Measurements from ENCODE around the gene LRRC10. TPM values are rescaled to one million over a fixed set of nuclear protein-coding genes. Genes with fewer than 3 reads are reported as not detected.

LRRC10 gene
- total RNA-seq, 1 experiment from 2014 or later = not detected

DNA sequence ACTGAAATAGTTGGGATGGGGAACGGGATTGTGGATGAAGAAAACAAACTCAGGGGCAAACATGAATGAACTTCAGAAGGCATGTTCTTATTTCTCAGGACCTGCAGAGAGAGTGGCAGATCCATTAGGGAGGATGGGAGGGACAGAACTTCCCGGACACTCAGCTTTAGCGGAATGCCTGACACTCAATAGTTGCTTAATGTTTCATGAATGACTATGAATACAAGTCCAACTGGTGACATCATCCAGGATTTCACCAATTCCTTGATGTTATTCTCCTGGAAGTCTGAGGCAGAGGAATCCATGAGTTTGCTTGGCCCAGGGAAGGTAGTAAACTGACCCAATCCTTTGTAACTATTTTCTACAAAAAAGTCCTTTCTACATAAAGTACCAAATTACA, 37.8 kb upstream of the LRRC10 start:
- no peaks in the 10 kb centered on the region; the same call in 1 of the 2 replicates for H3K27me3 ChIP-seq (ENCODE audit: control insufficient read depth, insufficient read depth, low read length)
- in situ Hi-C loops (cut with HindIII; ENCODE audit: low pct_unique_long_range_greater_than_20kb, low sequenced_read_pairs) = no loop called here
- intact Hi-C loops (cut with micrococcal nuclease; ENCODE audit: unreplicated experiment) = no loop called here
- POLR2A ChIA-PET = no interaction called here
- no peaks in the 10 kb centered on the region for H3K9me3 ChIP-seq (ENCODE audit: control insufficient read depth, insufficient read depth, low read depth, low read length)
- CTCF ChIA-PET = no interaction called here
- BruUV-seq (replicated peaks) = no TSS peak
- H3K4me3 ChIP-seq (ENCODE audit: low read depth in 2 of 2, low read length in 2 of 2) = no peak overlapping the region
- ATAC-seq = no peak
- H3K36me3 ChIP-seq (ENCODE audit: control insufficient read depth, insufficient read depth, low read length) = no peaks in the 10 kb centered on the region
- H3K4me1 ChIP-seq (ENCODE audit: control insufficient read depth, insufficient read depth, low read length) = no peaks in the 10 kb centered on the region
- H3K27ac ChIP-seq (ENCODE audit: low read length) = no peak overlapping the region
- no peak for DNase-seq (ENCODE audit: low read depth, low spot score)
- no peak for TF ChIP-seq POLR2AphosphoS5 (IDR thresholded peaks at IDR 0.05; ENCODE audit: low read depth, low read length)
- TF ChIP-seq TCF7L2 (IDR thresholded peaks at IDR 0.05; ENCODE audit: low read depth, low read length) = no peak
- TF ChIP-seq, protein P1, sequence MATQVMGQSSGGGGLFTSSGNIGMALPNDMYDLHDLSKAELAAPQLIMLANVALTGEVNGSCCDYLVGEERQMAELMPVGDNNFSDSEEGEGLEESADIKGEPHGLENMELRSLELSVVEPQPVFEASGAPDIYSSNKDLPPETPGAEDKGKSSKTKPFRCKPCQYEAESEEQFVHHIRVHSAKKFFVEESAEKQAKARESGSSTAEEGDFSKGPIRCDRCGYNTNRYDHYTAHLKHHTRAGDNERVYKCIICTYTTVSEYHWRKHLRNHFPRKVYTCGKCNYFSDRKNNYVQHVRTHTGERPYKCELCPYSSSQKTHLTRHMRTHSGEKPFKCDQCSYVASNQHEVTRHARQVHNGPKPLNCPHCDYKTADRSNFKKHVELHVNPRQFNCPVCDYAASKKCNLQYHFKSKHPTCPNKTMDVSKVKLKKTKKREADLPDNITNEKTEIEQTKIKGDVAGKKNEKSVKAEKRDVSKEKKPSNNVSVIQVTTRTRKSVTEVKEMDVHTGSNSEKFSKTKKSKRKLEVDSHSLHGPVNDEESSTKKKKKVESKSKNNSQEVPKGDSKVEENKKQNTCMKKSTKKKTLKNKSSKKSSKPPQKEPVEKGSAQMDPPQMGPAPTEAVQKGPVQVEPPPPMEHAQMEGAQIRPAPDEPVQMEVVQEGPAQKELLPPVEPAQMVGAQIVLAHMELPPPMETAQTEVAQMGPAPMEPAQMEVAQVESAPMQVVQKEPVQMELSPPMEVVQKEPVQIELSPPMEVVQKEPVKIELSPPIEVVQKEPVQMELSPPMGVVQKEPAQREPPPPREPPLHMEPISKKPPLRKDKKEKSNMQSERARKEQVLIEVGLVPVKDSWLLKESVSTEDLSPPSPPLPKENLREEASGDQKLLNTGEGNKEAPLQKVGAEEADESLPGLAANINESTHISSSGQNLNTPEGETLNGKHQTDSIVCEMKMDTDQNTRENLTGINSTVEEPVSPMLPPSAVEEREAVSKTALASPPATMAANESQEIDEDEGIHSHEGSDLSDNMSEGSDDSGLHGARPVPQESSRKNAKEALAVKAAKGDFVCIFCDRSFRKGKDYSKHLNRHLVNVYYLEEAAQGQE (IDR thresholded peaks at IDR 0.05; ENCODE audit: insufficient read depth in 1 of 2, low read depth in 2 of 2, low read length in 1 of 2) = no peak
- no peak for TF ChIP-seq SIN3A (IDR thresholded peaks at IDR 0.05; ENCODE audit: borderline replicate concordance, insufficient read depth, low read depth, low read length)
- TF ChIP-seq, protein P2, sequence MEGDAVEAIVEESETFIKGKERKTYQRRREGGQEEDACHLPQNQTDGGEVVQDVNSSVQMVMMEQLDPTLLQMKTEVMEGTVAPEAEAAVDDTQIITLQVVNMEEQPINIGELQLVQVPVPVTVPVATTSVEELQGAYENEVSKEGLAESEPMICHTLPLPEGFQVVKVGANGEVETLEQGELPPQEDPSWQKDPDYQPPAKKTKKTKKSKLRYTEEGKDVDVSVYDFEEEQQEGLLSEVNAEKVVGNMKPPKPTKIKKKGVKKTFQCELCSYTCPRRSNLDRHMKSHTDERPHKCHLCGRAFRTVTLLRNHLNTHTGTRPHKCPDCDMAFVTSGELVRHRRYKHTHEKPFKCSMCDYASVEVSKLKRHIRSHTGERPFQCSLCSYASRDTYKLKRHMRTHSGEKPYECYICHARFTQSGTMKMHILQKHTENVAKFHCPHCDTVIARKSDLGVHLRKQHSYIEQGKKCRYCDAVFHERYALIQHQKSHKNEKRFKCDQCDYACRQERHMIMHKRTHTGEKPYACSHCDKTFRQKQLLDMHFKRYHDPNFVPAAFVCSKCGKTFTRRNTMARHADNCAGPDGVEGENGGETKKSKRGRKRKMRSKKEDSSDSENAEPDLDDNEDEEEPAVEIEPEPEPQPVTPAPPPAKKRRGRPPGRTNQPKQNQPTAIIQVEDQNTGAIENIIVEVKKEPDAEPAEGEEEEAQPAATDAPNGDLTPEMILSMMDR (IDR thresholded peaks at IDR 0.05) = no peak

DNA sequence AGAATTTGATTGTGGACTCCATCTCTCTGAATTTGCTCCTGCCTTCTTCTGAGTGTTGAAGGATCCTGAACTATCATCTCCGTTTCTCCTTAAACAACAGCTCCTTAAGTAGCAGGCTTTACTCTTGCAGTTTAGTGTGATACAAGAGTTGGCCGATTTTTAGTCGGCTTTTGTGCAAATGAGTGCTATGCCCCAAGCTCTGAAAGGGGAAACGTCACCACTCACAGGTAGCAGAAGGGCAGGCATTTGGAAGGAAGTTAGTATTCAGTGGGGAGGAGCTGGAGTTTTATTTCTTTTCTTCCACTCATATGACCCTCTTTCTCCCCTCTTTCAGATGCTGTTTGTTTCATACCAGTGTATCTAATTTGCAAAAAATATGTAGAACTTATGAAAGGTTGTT, 36.5 kb upstream of the LRRC10 start:
- POLR2A ChIA-PET = no interaction called here
- no peak for ATAC-seq
- intact Hi-C loops (cut with micrococcal nuclease; ENCODE audit: unreplicated experiment) = no loop called here

More for the DNA sequence above, 36.5 kb upstream of the LRRC10 start:
- no peak for DNase-seq (ENCODE audit: low read depth, low spot score)
- Histone ChIP-seq H3K36me3 (ENCODE audit: control insufficient read depth, insufficient read depth, low read length) (no peaks in the 10 kb centered on the region), H3K27me3 (ENCODE audit: control insufficient read depth, insufficient read depth, low read length) (no peaks in the 10 kb centered on the region; the same call in 1 of the 2 replicates), H3K27ac (ENCODE audit: low read length) (no peak overlapping the region), H3K4me1 (ENCODE audit: control insufficient read depth, insufficient read depth, low read length) (no peaks in the 10 kb centered on the region), H3K4me3 (ENCODE audit: low read depth in 2 of 2, low read length in 2 of 2) (no peak overlapping the region), H3K9me3 (ENCODE audit: control insufficient read depth, insufficient read depth, low read depth, low read length) (no peaks in the 10 kb centered on the region)
- CTCF ChIA-PET = no interaction called here
- TF ChIP-seq TCF7L2 (IDR thresholded peaks at IDR 0.05; ENCODE audit: low read depth, low read length) (no peak), POLR2AphosphoS5 (IDR thresholded peaks at IDR 0.05; ENCODE audit: low read depth, low read length) (no peak)
- TF ChIP-seq, protein P1 (IDR thresholded peaks at IDR 0.05; ENCODE audit: insufficient read depth in 1 of 2, low read depth in 2 of 2, low read length in 1 of 2) = no peak
- in situ Hi-C loops (cut with HindIII; ENCODE audit: low pct_unique_long_range_greater_than_20kb, low sequenced_read_pairs) = no loop called here
- BruUV-seq (replicated peaks) = no TSS peak
